Dermis microvascular lymphatic vessel endothelial cell (primary cell): ENCODE data around the gene EMC9. TPM values are rescaled to one million over a fixed set of nuclear protein-coding genes. Genes with fewer than 3 reads are reported as not detected.

Experiments used
- DNase-seq, 2 donors: peaks; one replicate each; pipeline versions ENCODE4 v3.0.0 to v3.0.0-alpha.2; 2010; ENCODE audit warnings: low read depth in 2 of 2
- total RNA-seq: library from RNA; depleted of rRNA; stranded (reverse); fragments of >200 nt; gene quantifications from 2 replicates; pipeline ENCODE4 v1.2.1, GENCODE V29; 2014

Gene EMC9
- total RNA-seq, 1 donor from 2014 or later = 23.1 TPM

DNA sequence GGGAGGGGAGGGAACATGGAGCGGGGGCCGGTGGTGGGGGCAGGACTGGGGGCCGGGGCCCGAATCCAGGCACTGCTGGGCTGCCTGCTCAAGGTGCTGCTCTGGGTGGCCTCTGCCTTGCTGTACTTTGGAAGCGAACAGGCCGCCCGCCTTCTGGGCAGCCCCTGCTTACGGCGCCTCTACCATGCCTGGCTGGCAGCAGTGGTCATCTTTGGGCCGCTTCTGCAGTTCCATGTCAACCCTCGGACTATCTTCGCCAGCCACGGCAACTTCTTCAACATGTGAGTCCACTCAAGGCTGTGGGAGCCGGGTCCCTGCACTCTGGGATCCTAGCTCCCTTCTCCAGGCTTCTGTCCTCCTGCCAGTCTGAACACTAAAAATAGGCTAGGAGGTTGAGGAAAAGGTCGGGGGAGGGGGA is 9.8 kb downstream of the EMC9 start:
- no peak for DNase-seq

DNA sequence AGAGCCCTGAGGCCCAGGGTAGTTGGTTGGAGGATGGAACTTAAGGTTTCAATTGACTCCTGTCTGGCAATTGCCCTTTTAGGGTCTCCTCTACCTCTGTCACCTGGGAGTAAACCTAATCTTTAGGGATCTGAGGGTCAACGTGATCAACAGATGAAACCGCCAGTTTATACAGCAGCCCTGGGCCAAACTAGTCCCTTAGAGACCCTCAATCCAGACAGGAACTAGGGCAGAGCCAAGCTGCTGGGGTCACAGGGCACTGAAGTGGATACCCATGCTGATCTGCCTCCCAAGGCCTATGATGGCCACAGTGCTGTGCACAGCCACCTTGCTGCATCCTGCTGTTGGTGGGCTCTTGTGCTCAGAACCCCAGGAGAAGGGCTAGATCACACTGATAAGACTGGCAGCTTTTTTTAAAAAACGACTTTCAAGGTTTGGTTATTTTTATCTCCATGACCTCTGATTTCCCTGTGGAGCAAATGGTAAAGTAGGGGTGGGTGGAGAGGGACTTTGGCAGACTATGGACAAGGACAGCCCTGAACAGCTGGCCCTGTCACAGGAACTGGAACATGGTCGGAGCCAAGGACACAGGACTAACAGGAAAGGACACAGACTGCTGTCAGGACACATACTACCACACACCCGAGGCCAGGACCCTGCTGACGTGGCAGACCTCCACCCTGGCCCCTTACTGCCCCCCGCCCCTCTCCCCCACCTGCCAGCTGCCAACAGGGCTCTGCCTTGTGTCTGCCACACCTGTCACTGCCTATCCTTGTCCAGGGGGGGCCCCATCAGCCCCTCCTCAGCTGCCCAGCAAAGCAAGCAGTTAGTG is 10.5 kb downstream of the EMC9 start:
- peak in 1 of 2 donors; percentile 76 for DNase-seq

DNA sequence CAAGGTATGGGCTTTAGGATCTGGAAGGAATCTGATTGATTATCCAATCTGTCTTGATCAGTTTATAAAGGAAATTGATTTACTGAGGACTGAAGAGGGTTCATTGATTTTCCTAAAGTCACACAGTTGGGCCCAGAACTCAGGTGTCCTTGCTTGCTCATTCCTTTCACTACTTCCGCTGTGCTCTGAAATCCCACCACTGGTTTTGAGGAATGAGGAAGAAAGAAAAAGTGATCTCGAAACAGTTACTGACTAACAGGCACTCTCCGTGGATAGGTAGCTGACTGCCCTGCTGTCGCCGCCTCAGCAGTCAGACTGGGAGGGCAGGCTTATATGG is 11.0 kb downstream of the EMC9 start, which contains the start of gene FITM1:
TSS of gene FITM1 (plus strand) at position 280 of the 337 bp plus-strand sequence. CDS start 905 bp downstream, outside the sequence.
- no peak for DNase-seq

- DNase-seq = no peak
These were observed 11.9 kb downstream of the EMC9 start for GRCh38 chr14:24129410-24129998.

DNA sequence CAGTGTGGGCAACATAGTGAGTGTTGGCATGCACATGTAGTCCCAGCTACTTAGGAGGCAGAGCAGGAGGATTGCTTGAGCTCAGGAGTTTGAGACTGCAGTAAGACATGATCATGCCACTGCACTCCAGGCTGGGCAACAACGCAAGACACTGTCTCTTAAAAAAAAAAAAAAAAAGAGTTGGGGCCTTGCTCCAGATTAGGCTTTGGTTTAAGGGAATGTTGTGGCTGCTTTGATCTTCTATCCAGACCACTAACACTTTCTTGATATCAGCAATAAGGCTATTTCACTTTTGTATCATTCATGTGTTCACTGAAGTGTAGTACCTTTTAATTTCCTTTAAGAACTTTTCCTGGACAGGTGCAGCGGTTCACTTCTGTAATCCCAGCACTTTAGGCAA is 13.7 kb downstream of the EMC9 start:
- DNase-seq = no peak

GRCh38 chr14:24126939-24127338 is 14.5 kb downstream of the EMC9 start:
- no peak for DNase-seq

DNA sequence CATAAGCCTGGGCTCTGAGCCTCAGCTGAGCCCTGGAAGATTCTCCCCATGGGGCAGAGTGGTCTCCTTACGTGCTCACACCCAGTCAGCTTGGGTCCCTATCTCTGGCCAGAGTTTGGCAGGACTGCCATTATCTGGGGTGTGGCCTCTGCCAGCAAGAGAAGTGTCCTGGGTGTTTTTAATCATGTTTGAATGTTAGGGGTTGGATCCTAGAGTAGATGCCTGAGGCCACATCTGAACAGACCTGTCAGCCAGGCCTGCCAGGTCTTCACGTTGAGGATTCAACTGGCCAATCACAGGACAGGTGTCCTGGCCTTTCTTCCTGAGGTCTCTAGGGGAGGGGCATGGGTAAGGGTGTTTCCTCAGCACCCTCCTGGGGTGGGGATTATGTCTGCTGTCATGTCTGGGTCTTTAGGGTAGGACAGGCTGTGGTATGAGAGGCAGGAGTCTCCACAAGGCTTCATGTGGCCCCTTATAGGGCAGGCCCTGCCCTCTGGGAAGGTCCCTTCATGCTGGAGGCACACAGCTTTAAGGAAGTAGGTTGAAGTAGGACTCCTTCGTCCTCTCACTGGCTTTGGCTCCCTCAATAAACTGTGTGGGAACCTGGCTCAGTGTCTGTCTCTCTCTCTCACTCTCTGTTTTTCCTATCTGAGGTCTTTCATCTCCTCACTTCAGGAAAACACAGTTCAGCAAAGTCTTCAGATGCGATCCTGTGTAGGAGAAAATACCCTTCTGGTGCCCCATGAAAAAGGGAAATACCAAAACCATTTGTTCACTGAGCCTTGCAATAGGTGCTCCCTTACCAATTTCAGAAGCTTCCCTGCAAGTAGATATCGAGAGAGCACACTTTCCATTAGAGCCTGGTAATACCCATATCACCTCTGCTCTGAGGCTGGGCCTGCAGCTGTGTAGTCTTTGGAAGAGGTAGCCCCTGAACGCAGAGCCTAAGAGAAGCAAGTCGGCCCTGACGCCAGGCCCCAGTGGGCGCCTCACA is 17.7 kb downstream of the EMC9 start:
- DNase-seq = no peak

- no peak for DNase-seq
These were observed 18.5 kb downstream of the EMC9 start for GRCh38 chr14:24122898-24123297.

DNA sequence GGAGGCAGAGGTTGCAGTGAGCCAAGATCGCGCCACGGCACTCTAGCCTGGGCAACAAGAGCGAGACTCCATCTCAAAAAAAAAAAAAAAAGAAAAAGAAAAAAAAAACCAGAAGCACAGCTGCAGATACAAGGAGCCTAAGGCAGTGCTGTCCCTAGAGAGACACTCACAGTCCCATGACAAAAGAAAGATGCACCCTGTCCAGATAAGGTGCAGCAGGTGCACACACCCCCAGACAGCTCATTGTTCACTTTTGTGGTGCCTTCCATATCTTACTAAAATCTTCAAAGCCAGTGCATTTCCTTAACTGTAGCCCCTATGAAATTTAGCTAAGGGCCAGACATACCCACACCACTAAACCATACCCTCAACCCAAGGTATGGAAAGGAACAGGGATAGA is 19.0 kb downstream of the EMC9 start:
- DNase-seq = no peak

GRCh38 chr14:24121210-24121609 is 20.2 kb downstream of the EMC9 start:
- no peak for DNase-seq

GRCh38 chr14:24119691-24120090 is 21.7 kb downstream of the EMC9 start:
- no peak for DNase-seq

DNA sequence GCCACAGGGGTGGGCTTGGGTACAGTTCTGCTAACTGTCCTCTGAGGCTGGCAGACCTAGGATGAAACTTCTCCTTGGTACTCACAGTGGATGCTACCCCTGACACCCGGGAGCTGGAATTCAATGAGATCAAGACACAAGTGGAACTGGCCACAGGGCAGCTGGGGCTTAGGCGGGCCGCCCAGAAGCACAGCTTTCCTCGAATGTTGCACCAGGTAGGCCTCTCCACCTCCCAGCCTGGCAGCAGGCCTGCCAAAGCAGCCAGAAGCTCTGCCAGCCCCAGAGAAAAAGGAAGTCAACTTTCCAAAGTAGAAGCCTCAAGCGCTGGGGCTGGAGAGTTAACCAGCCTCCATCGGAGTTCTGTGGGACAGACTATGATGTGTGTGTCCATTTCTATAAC is 24.2 kb downstream of the EMC9 start:
- DNase-seq = no peak

- no peak for DNase-seq
These were observed 25.1 kb downstream of the EMC9 start for GRCh38 chr14:24116128-24116814.

GRCh38 chr14:24115422-24116127 is 25.8 kb downstream of the EMC9 start:
- no peak for DNase-seq

- peak; percentile 99 to 100 for DNase-seq
These were observed 26.6 kb downstream of the EMC9 start, which contains the start of the genes DCAF11 and NRL for GRCh38 chr14:24114532-24115421. DCAF11 (plus strand) TSS chr14:24114777; CDS start chr14:24115595, 818 bp downstream. NRL (minus strand) TSS chr14:24114949; CDS start chr14:24082848, 32,101 bp downstream.

GRCh38 chr14:24113801-24114531 is 27.4 kb downstream of the EMC9 start:
- DNase-seq = peak; percentile 41 to 81

GRCh38 chr14:24113379-24113800 is 28.0 kb downstream of the EMC9 start:
- no peak for DNase-seq

GRCh38 chr14:24110523-24110922 is 30.9 kb downstream of the EMC9 start:
- DNase-seq = no peak

GRCh38 chr14:24110060-24110459 is 31.3 kb downstream of the EMC9 start:
- no peak for DNase-seq
